ENCODE data around the gene FATE1.
A peak's percentile ranks its signal among the peaks of the same experiment; 100 is the strongest.

FATE1 gene

DNA sequence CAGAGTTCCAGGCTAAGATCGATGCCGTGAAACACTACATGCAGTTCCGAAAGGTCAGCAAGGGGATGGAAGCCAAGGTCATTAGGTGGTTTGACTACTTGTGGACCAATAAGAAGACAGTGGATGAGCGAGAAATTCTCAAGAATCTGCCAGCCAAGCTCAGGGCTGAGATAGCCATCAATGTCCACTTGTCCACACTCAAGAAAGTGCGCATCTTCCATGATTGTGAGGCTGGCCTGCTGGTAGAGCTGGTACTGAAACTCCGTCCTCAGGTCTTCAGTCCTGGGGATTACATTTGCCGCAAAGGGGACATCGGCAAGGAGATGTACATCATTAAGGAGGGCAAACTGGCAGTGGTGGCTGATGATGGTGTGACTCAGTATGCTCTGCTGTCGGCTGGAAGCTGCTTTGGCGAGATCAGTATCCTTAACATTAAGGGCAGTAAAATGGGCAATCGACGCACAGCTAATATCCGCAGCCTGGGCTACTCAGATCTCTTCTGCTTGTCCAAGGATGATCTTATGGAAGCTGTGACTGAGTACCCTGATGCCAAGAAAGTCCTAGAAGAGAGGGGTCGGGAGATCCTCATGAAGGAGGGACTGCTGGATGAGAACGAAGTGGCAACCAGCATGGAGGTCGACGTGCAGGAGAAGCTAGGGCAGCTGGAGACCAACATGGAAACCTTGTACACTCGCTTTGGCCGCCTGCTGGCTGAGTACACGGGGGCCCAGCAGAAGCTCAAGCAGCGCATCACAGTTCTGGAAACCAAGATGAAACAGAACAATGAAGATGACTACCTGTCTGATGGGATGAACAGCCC lies 28.0 kb downstream of the FATE1 start:
- DNase-seq (ENCODE audit: low read depth in 3 of 3), result no peak

DNA sequence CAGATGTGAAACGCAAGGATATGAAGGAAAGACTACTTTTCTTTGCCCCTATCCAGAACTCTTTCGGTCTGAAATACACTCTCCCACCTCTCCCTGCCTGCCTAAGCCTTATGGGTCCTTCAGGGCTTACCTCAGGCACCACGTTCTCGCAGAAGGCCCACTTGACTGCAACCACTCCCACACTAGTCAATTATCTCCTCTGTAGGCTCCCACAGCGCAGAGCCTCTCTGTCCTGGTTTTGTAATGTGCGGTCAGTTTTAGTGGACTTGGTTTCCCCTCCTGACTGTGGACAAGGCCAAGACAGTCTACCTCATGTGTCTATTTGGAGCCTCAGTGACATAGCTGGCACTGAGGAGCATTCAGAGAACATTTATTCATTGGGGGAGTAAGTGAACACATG lies 29.8 kb downstream of the FATE1 start:
- no peak for DNase-seq (ENCODE audit: low read depth in 3 of 3)

DNA sequence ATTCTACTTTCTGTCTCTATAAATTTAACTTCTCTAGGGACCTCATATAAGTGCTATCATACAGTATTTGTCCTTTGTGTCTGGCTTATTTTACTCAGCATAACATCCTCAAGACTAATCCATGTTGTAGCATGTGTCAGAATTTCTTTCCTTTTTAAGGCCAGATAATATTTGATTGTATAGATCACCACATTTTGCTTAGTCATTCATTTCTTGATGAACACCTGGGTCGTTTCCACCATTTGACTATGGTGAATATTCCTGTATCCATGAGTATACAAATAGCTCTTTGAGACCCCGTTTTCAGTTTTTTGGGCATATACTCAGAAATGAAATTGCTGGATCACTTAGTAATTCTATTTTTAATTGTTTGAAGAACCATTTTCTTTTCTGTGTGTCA lies 30.7 kb downstream of the FATE1 start:
- no peak for DNase-seq (ENCODE audit: low read depth in 3 of 3)

DNA sequence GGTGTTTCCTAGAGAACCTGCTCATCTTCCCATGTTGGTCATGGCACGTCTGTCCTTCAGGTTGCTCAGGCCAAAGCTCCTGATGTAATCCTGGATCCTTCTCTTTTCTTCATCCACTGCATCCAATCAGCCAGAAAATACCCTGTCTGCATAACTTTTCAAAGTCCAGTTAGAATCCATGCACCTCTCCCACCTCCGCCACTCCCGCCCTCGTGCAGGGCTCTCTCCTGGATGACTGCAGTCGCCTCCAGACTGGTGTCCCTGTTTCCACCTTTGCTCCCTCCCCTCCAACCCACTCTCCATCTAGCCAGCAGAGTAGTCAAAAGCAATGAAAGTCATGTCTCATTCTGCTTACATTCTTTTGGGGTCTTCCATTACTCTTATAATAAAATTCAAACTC lies 34.7 kb downstream of the FATE1 start:
- no peak for DNase-seq (ENCODE audit: low read depth in 3 of 3)

DNA sequence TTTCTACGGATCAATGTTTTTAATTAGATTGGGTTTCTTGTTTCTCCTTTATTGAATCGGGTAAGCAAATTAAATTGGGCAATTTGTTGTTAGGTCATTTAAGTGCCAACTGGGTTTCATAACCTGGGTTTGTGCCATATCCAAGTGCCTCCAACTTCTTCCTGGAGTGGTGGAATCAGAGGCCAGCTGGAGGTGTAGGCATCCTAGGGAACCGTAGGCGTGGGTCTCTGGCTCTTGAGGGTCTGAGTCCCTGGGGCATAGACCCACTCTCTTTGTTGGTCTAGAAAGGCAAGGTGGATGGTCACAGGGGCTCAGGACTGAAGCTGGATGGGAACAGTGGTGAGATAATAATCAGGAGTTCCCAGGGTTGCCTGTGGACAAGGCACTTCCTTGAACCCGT lies 37.0 kb downstream of the FATE1 start:
- DNase-seq (ENCODE audit: low read depth in 3 of 3), result no peak

DNA sequence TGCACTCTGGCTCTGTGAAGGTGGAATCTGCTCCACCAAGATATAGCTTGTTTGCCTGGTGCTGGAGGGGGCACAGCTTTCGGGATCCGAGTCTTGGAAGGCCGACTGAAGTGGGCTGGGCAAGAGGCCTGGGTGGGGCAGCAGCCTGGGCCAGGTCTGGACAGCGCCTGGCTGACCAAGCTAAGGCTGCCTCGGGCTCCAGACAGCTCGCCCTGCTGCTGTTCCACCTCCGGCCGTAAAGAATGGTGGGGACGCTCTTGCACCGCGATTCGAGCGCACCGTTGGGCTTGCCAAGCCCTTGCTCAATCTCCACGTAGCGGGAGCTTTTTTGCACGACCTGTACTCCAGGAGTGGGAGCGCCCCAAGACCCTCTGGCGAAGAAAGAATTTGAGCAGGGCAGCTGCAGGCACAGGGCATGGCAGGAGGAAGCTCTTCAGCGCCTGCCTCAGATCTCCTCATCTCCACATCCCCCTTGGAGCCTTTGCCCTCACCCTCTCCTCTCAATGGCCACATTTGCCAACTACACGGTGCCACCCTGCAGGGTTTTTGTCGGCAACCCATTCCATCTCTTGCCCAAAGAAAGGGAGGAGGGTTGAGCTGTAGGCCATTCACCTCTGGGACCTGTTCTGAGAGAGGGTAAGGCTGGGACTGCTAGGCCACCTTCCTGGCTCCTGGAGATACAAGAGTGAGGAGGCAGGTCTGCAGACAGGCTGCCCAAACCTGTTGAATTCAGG lies 37.6 kb downstream of the FATE1 start:
- DNase-seq (ENCODE audit: low read depth in 3 of 3), result peak in 2 of 3 donors; percentile 1 to 4

DNA sequence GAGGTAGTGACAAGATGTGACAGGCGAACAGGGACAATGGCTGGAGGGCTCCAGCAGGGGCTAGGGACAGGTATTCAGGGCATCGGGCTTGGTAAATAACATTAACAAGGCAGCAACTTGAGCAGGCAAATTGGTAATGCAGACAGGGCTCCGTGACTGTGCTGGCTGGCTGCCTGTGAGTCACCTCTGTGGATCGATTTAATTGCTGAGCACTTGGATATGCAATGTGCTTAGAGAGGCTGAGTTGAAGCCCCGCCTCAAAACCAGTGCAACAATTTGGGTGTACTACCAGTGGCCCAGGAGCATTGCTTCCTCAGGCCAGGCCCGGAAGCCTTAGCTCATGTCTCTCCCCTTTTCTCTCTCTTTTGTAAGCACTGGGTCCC lies 38.2 kb downstream of the FATE1 start:
- DNase-seq (ENCODE audit: low read depth in 3 of 3), result no peak

DNA sequence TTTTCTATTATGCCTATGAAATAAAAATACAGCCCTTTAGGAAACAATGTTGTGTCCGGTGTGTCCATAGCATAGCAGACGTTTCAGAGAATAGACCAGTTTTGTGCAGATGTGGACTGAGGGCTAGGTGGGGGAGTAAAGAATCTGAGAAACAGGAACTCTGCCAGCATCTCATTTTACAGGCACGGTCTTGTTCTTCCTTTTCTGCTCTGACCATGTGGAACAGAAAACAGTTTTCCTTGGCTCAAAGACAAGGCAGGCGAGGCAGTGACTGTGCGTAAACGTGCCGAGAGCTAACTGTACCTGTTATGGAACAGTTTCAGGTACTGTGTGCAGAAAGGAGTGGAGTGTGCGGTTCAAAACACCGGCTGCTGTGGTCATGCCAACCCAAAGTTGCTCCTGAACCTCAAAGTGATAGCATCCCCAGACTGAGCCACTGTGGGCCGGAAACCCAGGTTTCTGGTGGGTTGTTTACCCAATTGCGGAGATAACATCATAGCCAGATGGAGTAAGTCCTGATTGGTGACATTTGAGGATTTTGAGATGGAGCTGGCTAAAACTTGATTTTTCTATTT lies 38.9 kb downstream of the FATE1 start:
- no peak for DNase-seq (ENCODE audit: low read depth in 3 of 3)

DNA sequence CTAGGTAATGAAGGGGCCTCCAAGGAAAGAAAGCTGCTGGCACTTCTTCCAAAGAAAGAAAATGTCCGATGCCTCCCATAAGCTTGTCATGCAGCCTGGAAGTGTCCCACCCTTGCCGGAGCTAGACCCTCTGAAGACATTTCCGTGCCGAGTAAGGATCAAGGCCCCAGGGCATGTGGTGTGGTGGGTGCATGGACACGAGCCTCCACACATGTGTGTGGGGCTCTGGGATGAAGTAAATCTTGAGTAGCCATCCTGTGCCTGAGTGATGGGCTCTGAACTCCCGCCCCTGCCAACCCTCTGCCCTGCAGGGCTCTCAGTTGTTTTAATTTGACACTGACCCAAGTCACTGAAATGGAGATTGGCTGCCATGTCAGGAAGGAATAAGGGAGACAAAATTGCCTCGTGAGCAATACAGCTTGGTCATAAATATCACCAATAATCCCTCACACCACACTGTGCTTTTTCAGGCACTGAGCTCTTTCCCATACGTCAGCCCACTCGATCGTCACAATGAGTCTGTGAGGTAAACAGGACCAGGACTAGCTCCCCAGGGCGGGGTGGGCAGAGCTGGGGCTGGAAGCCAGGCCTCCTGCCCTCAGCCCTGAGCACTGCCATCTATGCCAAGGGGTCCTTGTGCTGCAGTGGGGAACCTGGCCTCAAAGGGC lies 43.3 kb downstream of the FATE1 start:
- DNase-seq (ENCODE audit: low read depth in 3 of 3), result no peak

DNA sequence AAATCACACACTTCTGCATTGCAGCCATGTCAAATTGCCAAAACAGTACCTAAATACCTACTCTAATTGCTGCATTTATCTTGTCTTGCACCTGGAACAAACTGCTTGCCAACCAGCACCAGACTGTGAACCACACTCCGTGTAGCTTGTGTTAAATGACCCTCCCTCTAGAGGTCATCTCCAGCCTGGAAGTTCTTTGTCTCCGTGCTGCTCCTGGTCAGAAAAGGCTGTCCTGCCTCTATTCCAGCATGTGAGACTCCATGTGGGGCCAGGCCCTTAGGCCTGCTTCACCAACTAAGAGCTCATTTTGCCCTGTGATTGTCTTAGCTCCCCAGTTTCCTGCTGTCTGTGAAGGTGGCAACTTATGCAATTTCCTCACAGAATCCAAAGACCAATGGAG lies 47.0 kb downstream of the FATE1 start:
- no peak for DNase-seq (ENCODE audit: low read depth in 3 of 3)

DNA sequence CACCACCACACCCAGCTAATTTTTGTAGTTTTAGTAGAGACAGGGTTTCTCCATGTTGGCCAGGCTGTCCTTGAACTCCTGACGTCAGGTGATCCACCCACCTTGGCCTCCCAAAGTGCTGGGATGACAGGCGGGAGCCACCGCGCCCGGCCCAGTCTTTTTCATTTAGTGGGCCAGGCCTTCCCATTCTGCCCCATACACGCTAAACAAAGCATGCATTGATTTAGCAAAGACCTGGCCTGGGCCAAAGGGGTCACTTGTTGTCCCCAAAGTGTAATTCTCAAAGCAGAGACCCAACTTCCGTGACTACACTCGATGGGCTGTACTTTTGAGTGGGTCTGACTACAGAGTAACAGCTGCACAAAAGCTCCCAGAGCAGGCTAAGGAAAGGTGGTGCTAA lies 47.9 kb downstream of the FATE1 start:
- no peak for DNase-seq (ENCODE audit: low read depth in 3 of 3)

DNA sequence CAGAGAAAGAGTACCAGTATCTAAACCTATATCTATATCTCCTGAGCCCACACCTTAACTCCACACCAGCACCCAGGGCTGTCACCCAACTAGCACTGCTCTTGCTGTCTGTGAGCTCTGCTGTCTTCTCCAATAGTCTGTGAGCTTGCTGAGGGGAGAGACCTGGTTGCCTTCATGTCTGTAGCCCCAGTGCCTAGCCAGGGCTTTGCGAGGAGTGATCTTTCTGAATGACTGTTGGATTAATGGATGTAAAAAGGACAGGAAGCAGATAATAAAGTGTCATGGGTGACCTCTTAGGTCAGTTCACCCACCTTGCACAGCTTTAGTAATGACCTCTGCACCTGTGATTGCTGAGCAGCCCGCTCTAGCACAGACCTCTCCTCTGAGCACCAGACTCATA lies 49.2 kb downstream of the FATE1 start:
- no peak for DNase-seq (ENCODE audit: low read depth in 3 of 3)

DNA sequence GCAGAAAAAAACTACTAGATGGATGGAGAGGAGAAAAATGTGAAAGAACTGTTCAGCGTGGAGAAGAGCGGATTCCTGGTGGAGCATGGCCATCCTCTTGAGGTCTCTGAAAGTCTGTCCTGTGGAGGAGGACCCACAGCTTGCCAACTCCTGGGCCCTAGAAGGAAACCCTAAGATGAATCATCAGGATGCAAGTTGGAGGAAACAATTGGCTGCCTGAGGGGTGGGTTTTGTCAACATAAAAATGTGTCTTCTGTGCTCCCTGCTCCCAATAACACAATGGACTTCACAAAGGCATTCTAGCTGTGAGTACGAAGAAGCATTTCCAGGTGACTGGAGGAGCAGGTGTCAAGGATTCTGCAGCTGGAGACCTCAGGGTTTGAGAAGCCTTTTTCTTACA lies 55.9 kb downstream of the FATE1 start:
- no peak for DNase-seq (ENCODE audit: low read depth in 3 of 3)

Measured in stimulated activated CD4-positive, alpha-beta T cell treated with anti-CD3 and anti-CD28 coated beads, TNF-alpha, amount 100 ng/mL, for 48 hours (primary cell).